ENCODE results near the gene CEACAM19.

- no peak for TF ChIP-seq SRF (IDR thresholded peaks at IDR 0.05; ENCODE audit: low read depth, low read length)
- TF ChIP-seq, protein P1, sequence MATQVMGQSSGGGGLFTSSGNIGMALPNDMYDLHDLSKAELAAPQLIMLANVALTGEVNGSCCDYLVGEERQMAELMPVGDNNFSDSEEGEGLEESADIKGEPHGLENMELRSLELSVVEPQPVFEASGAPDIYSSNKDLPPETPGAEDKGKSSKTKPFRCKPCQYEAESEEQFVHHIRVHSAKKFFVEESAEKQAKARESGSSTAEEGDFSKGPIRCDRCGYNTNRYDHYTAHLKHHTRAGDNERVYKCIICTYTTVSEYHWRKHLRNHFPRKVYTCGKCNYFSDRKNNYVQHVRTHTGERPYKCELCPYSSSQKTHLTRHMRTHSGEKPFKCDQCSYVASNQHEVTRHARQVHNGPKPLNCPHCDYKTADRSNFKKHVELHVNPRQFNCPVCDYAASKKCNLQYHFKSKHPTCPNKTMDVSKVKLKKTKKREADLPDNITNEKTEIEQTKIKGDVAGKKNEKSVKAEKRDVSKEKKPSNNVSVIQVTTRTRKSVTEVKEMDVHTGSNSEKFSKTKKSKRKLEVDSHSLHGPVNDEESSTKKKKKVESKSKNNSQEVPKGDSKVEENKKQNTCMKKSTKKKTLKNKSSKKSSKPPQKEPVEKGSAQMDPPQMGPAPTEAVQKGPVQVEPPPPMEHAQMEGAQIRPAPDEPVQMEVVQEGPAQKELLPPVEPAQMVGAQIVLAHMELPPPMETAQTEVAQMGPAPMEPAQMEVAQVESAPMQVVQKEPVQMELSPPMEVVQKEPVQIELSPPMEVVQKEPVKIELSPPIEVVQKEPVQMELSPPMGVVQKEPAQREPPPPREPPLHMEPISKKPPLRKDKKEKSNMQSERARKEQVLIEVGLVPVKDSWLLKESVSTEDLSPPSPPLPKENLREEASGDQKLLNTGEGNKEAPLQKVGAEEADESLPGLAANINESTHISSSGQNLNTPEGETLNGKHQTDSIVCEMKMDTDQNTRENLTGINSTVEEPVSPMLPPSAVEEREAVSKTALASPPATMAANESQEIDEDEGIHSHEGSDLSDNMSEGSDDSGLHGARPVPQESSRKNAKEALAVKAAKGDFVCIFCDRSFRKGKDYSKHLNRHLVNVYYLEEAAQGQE (IDR thresholded peaks at IDR 0.05; ENCODE audit: borderline replicate concordance in 1 of 2, low read depth in 1 of 2, low read length in 2 of 2) = no peak
- TF ChIP-seq ZNF550 (CRISPR knock-in tag; IDR thresholded peaks at IDR 0.05; ENCODE audit: borderline replicate concordance) = no peak
- no peak for TF ChIP-seq MTA3 (CRISPR knock-in tag; IDR thresholded peaks at IDR 0.05)
- no peak for TF ChIP-seq MYC (CRISPR knock-in tag; IDR thresholded peaks at IDR 0.05; ENCODE audit: borderline replicate concordance)
- TF ChIP-seq MXD1 (CRISPR knock-in tag; IDR thresholded peaks at IDR 0.05) = no peak
- TF ChIP-seq SMAD1 (CRISPR knock-in tag; IDR thresholded peaks at IDR 0.05; ENCODE audit: borderline replicate concordance, low read depth) = no peak
- TF ChIP-seq, protein P2, sequence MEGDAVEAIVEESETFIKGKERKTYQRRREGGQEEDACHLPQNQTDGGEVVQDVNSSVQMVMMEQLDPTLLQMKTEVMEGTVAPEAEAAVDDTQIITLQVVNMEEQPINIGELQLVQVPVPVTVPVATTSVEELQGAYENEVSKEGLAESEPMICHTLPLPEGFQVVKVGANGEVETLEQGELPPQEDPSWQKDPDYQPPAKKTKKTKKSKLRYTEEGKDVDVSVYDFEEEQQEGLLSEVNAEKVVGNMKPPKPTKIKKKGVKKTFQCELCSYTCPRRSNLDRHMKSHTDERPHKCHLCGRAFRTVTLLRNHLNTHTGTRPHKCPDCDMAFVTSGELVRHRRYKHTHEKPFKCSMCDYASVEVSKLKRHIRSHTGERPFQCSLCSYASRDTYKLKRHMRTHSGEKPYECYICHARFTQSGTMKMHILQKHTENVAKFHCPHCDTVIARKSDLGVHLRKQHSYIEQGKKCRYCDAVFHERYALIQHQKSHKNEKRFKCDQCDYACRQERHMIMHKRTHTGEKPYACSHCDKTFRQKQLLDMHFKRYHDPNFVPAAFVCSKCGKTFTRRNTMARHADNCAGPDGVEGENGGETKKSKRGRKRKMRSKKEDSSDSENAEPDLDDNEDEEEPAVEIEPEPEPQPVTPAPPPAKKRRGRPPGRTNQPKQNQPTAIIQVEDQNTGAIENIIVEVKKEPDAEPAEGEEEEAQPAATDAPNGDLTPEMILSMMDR (CRISPR knock-in tag; IDR thresholded peaks at IDR 0.05) = peak; percentile 33
Observed at GRCh38 chr19:44694184-44694579, 22.9 kb downstream of the CEACAM19 start.
